ENCODE results near the gene ATP6V1D.
A peak's percentile ranks its signal among the peaks of the same experiment; 100 is the strongest.
"Not testable (repeated sequence)": the region's sequence is repeated elsewhere in the genome, so short reads cannot be mapped to it uniquely, and the experiment has no call there.

The ATP6V1D gene

DNA sequence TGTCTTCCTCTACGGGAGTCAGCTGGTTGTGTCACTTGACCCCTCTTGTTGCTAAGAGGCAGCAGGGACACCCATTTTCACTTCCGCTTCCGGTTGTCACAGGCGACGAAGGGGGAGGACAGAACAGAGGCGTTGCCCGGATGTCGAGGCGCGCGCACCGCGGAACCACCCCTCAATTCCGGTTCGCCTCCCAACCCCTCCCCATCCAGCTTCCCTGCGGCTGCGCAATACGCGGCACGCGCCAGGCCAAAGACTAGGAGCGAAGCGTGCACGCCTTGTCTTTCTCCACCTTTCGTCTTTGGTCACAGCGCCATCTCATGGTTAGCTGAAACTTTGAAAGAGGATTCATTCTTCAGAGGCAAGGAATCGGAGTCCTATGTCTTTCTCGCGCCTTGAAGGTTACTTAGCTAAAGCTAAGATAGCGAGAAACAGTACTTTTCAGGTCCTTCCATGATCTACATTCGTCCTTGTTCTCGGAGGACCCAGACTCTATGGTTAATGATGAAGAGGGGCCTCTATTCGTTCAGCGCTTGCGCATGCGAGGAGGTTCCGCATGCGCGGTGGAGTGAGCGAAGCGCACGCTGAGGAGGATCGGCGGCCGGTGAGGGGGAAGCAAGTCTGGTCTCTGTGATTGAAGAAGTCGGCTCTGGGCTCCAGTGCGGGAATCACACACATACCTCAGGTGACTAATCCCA lies at the start of gene ATP6V1D, which contains the start of gene EIF2S1:
TSS of gene ATP6V1D (minus strand) at position 30 of the 695 bp plus-strand sequence. CDS start 106 bp downstream, outside the sequence.
TSS of gene EIF2S1 (plus strand) at position 554 of the 695 bp plus-strand sequence. CDS start 4,440 bp downstream, outside the sequence.
- TF ChIP-seq, protein P1, sequence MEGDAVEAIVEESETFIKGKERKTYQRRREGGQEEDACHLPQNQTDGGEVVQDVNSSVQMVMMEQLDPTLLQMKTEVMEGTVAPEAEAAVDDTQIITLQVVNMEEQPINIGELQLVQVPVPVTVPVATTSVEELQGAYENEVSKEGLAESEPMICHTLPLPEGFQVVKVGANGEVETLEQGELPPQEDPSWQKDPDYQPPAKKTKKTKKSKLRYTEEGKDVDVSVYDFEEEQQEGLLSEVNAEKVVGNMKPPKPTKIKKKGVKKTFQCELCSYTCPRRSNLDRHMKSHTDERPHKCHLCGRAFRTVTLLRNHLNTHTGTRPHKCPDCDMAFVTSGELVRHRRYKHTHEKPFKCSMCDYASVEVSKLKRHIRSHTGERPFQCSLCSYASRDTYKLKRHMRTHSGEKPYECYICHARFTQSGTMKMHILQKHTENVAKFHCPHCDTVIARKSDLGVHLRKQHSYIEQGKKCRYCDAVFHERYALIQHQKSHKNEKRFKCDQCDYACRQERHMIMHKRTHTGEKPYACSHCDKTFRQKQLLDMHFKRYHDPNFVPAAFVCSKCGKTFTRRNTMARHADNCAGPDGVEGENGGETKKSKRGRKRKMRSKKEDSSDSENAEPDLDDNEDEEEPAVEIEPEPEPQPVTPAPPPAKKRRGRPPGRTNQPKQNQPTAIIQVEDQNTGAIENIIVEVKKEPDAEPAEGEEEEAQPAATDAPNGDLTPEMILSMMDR (IDR thresholded peaks at IDR 0.05): peak; percentile 71
- Histone ChIP-seq H3K4me3 (peak within 1 kb of the TSS; percentile 92), H3K27ac (peak within 1 kb of the TSS; percentile 83 to 89)
- DNase-seq (ENCODE audit: low spot score): peak; percentile 99

DNA sequence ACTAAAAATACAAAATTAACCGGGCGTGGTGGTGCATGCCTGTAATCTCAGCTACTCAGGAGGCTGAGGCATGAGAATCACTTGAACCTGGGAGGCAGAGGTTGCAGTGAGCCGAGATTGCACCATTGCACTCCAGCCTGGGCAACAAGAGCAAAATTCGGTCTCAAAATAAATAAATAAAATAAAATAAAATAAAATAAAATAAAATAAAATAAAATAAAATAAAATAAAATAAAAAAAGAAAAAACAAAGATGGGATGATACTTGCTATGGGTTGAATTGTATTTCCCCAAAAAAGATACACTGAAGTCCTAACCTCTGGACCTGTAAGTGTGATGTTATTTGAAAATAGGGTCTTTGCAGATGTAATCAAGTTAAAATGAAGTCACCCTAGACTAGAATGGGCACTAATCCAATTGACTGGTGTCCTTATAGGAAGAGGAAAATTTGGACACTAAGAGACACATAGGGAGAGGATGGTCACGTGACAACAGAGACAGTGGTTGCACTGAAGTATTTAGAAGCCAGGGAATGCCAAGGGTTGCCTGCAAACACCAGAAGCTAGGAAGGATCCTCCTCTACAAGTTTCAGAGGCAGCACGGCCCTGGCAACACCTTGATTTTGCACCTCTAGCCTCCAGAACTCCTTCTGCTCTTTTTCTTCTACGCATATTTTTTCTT lies 48.7 kb upstream of the ATP6V1D start:
- DNase-seq (ENCODE audit: low spot score); H3K27ac ChIP-seq; H3K4me3 ChIP-seq: not testable (repeated sequence)

DNA sequence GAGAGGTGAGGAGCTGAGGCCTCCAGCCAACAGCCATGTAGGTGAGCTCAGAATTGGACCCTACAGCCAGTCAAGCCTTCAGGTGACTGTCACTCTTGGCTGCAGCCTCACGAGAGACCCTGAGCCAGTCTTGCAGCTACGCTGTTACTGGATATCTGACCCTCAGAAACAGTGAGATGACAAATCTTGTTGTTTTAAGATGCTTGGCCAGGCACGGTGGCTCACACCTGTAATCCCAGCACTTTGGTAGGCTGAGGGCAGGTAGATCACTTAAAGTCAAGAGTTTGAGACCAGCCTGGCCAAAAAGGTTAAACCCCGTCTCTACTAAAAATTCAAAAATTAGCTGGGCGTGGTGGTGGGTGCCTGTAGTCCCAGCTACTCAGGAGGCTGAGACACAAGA lies 46.2 kb upstream of the ATP6V1D start:
- TF ChIP-seq, protein P1 (IDR thresholded peaks at IDR 0.05): no peak
- Histone ChIP-seq H3K27ac (no peak overlapping the region), H3K4me3 (no peak overlapping the region)
- DNase-seq (ENCODE audit: low spot score): peak; percentile 7

DNA sequence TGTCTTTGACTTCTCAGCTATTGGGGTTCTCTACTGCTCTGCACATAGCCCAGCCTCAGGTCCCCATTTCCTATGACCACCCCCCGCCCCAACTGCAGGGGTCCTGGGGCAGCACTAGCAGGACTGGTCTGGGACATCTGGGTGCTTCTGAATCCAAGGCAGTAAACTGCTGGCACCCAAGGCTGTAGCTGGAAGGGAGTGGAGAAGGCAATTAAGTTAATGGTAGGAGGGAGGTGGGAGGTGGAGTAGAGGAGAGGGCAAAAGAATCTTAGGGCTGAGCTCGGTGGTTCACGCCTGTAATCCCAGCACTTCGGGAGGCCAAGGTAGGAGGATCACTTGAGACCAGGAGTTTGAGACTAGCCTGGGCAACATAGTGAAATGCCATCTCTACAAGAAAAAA lies 40.8 kb upstream of the ATP6V1D start:
- Histone ChIP-seq H3K27ac (no peak overlapping the region), H3K4me3 (no peak overlapping the region)
- no peak for DNase-seq (ENCODE audit: low spot score)
- TF ChIP-seq, protein P1 (IDR thresholded peaks at IDR 0.05): no peak

DNA sequence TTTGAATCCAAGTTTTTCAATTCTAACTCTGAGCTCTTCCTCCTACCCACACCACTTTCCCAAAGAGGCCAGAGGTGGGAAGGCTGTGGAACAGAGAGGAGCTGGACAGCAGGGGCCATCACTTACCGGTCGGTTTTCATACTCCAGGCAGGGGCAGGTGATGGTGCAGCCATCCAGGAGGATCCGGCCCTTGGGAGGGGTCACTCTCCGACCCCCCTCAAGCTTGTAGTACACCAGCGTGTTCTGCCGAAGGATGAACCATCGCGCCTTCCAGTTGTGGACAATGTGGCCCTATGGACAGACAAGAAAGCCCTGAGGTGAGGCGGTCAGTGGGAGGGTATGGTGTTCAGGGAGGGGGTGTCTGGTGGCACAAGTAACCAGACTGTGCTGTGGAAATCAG lies 37.9 kb upstream of the ATP6V1D start:
- H3K27ac ChIP-seq: no peak overlapping the region
- H3K4me3 ChIP-seq: no peak overlapping the region
- TF ChIP-seq, protein P1 (IDR thresholded peaks at IDR 0.05): no peak
- no peak for DNase-seq (ENCODE audit: low spot score)

DNA sequence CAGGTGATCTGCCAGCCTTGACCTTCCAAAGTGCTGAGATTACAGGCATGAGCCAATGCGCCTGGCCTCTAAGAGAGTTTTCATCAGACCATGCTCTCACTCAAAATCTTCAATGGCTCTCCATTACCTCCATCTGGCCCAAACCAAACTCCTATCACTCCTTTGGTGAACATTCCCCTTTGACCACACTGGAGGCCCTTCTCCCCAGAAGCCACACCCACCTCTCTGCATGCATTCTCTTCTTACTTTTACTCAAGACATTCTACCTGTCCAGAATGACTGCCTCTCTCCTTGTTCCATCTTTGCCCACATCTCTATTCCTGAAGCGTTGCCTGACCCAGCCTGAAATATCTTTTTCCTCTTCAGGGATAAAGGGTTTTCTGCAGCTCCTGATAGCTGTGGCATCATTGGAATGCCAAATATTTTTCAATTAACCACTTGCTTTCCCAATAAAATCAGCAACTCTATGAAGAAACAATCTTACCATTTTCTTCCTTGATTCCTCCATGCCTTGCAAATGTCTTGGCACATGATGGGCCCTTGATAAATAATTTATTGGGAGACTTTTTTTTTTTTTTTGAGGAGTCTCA lies 36.9 kb upstream of the ATP6V1D start:
- TF ChIP-seq, protein P1 (IDR thresholded peaks at IDR 0.05): no peak
- Histone ChIP-seq H3K27ac (no peak overlapping the region), H3K4me3 (no peak overlapping the region)
- DNase-seq (ENCODE audit: low spot score): no peak

DNA sequence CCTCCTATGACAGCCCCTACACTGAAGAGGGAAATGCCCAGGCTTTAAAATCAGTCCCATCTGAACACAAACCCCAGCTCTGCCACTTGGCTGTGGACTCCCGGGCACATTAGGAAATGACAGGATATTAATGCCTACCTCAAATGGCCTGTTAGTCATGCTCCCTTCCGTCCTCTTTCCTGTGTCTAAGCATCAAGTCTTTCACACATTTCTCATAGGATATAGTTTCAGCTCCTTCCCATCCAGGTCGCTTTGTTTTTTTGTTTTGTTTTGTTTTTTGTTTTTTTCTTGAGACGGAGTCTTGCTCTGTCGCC lies 36.2 kb upstream of the ATP6V1D start:
- Histone ChIP-seq H3K27ac (no peak overlapping the region), H3K4me3 (no peak overlapping the region)
- DNase-seq (ENCODE audit: low spot score): no peak
- TF ChIP-seq, protein P1 (IDR thresholded peaks at IDR 0.05): no peak

Measured in coronary artery (tissue), 2 donors.